HCT116 (cell line): ENCODE results near the gene DDX23. TPM values are rescaled to one million over a fixed set of nuclear protein-coding genes. Genes with fewer than 3 reads are reported as not detected.

Experiments
- ATAC-seq: fragments of 200-7000 bp; cut with Tn5 transposase; 2 replicates; pipeline ENCODE4 v1.9.1; 2020; ENCODE audit warnings: mild to moderate bottlenecking, moderate library complexity
- BruUV-seq: library from RNA; stranded (reverse); fragments of 400-500 nt; replicated peaks from 2 replicates; lab custom pipeline; 2021; lab: Mats Ljungman, UMichigan
- CTCF ChIA-PET: fragments of 300-600 bp; sonication (Branson Sonifier 250); formaldehyde crosslinking; loops from one replicate; lab custom pipeline; 2021; ENCODE audit warnings: antibody characterized with exemption; lab: Charles Lee
- POLR2A ChIA-PET: fragments of 300-600, 350-600 bp; sonication (Branson Sonifier 250); formaldehyde crosslinking; loops from one replicate; lab custom pipeline; 2021; ENCODE audit warnings: antibody characterized with exemption; lab: Charles Lee
- RAD21 ChIA-PET, 2 experiments: fragments of 300-600 bp; sonication (Branson Sonifier 250); formaldehyde crosslinking; loops; one replicate each; lab custom pipeline; 2023; ENCODE audit warnings: low total read pairs in 2 of 2; ENCODE audit not compliant: uncharacterized antibody in 2 of 2, unreplicated experiment in 2 of 2, low non-redundant PET in 1 of 2; lab: Charles Lee
- DNase-seq: peaks from one replicate; pipeline ENCODE4 v3.0.0-alpha.2; 2010; ENCODE audit warnings: low read depth, low spot score
- H2AFZ ChIP-seq: fragments of 200-600 bp; shearing (Covaris generic), sonication (generic); 2 replicates; pipeline ENCODE4 v1.6.1; 2017; ENCODE audit warnings: low read depth, mixed run types, mixed read lengths, antibody characterized with exemption, low read length; ENCODE audit not compliant: poor library complexity, severe bottlenecking
- H3K27ac ChIP-seq: 2 replicates; pipeline ENCODE4 v1.5.1; 2012; ENCODE audit warnings: low read depth, low read length
- H3K27me3 ChIP-seq: fragments of 200-600 bp; sonication (generic); 2 replicates; pipeline ENCODE4 v1.6.1; 2016; ENCODE audit warnings: mixed run types, low read length, mixed read lengths; ENCODE audit not compliant: insufficient read depth
- H3K36me3 ChIP-seq, 2 experiments: fragments of 200-500 bp in 1 of 2; fragments of 200-600 bp in 1 of 2; sonication (Bioruptor generic) in 1 of 2; sonication (generic) in 1 of 2; 2 replicates each; pipeline versions ENCODE4 v1.5.1 to v1.6.1; 2014 to 2016; ENCODE audit warnings: low read length in 2 of 2, inconsistent platforms in 1 of 2, mixed read lengths in 1 of 2, mixed run types in 1 of 2; ENCODE audit not compliant: insufficient read depth in 2 of 2, control insufficient read depth in 1 of 2
- H3K4me1 ChIP-seq, 2 experiments: fragments of 200-600 bp in 1 of 2; sonication (generic) in 1 of 2; 2 replicates each; pipeline versions ENCODE4 v1.5.1 to v1.6.1; 2012 to 2017; ENCODE audit warnings: low read length in 2 of 2, inconsistent platforms in 1 of 2, mild to moderate bottlenecking in 1 of 2, mixed read lengths in 1 of 2, mixed run types in 1 of 2, moderate library complexity in 1 of 2; ENCODE audit not compliant: insufficient read depth in 2 of 2, control insufficient read depth in 1 of 2
- H3K4me2 ChIP-seq: fragments of 200-600 bp; sonication (generic); 2 replicates; pipeline ENCODE4 v1.6.1; 2017; ENCODE audit warnings: mixed run types, low read length, mixed read lengths
- H3K4me3 ChIP-seq, 2 experiments: fragments of 200-600 bp in 1 of 2; sonication (generic) in 1 of 2; replicated peaks in 1 of 2; 2 replicates each; pipeline ENCODE4 v1.5.1; 2011 to 2016; ENCODE audit warnings: low read length in 2 of 2, control low read depth in 1 of 2, low read depth in 1 of 2, mild to moderate bottlenecking in 1 of 2, mixed read lengths in 1 of 2, mixed run types in 1 of 2
- H3K79me2 ChIP-seq: fragments of 200-600 bp; sonication (generic); 2 replicates; pipeline ENCODE4 v1.6.1; 2017; ENCODE audit warnings: mild to moderate bottlenecking, mixed run types, low read length, moderate library complexity, mixed read lengths; ENCODE audit not compliant: insufficient read depth
- H3K9ac ChIP-seq: fragments of 200-600 bp; sonication (generic); 2 replicates; pipeline ENCODE4 v1.6.1; 2016; ENCODE audit warnings: low read length, mixed read lengths
- H3K9me2 ChIP-seq: fragments of 200-600 bp; sonication (generic), shearing (Covaris generic); 2 replicates; pipeline ENCODE4 v1.6.1; 2017; ENCODE audit warnings: mixed run types, mild to moderate bottlenecking, moderate library complexity; ENCODE audit not compliant: insufficient read depth
- H3K9me3 ChIP-seq, 2 experiments: fragments of 200-500 bp in 1 of 2; fragments of 200-600 bp in 1 of 2; sonication (Bioruptor generic) in 1 of 2; sonication (generic) in 1 of 2; 2 replicates each; pipeline ENCODE4 v1.6.1; 2014 to 2017; ENCODE audit warnings: low read length in 2 of 2, mixed read lengths in 2 of 2, inconsistent platforms in 1 of 2, low read depth in 1 of 2, mild to moderate bottlenecking in 1 of 2, mixed run types in 1 of 2, moderate library complexity in 1 of 2; ENCODE audit not compliant: control insufficient read depth in 1 of 2, insufficient read depth in 1 of 2
- H4K20me1 ChIP-seq: fragments of 200-600 bp; sonication (generic), shearing (Covaris generic); 2 replicates; pipeline ENCODE4 v1.6.1; 2017; ENCODE audit warnings: mixed run types, mild to moderate bottlenecking, moderate library complexity; ENCODE audit not compliant: insufficient read depth
- ATF3 ChIP-seq: IDR thresholded peaks from 2 replicates; pipeline ENCODE4 v1.6.1; 2012
- CBX3 ChIP-seq: IDR thresholded peaks from 2 replicates; pipeline ENCODE4 v1.6.1; 2012; ENCODE audit warnings: low read depth
- CEBPB ChIP-seq: IDR thresholded peaks from 2 replicates; pipeline ENCODE4 v1.6.1; 2012; ENCODE audit warnings: low read depth
- CTCF ChIP-seq, 3 experiments: fragments of 200-600 bp in 1 of 3; sonication (generic) in 1 of 3; IDR thresholded peaks in 2 of 3; conservative IDR thresholded peaks in 1 of 3; 2 replicates each; pipeline ENCODE4 v1.5.1; 2012 to 2017; ENCODE audit warnings: low read depth in 2 of 3, low read length in 2 of 3, antibody characterized with exemption in 1 of 3, borderline replicate concordance in 1 of 3, control low read depth in 1 of 3, mild to moderate bottlenecking in 1 of 3, mixed read lengths in 1 of 3, mixed run types in 1 of 3, moderate library complexity in 1 of 3; ENCODE audit not compliant: insufficient read depth in 1 of 3
- EGR1 ChIP-seq: IDR thresholded peaks from 2 replicates; pipeline ENCODE4 v1.6.1; 2012; ENCODE audit warnings: low read depth
- ELF1 ChIP-seq: IDR thresholded peaks from 2 replicates; pipeline ENCODE4 v1.6.1; 2012; ENCODE audit warnings: low read depth, borderline replicate concordance
- EZH2 ChIP-seq: fragments of 200-600 bp; sonication (generic); IDR thresholded peaks from 2 replicates; pipeline ENCODE4 v1.6.1; 2017; ENCODE audit warnings: antibody characterized with exemption, mixed run types
- JUND ChIP-seq: IDR thresholded peaks from 2 replicates; pipeline ENCODE4 v1.6.1; 2012
- MAX ChIP-seq: IDR thresholded peaks from 2 replicates; pipeline ENCODE4 v1.6.1; 2012
- POLR2AphosphoS5 ChIP-seq: IDR thresholded peaks from 2 replicates; pipeline ENCODE4 v1.6.1; 2011; ENCODE audit warnings: mild to moderate bottlenecking, low read depth, low read length, moderate library complexity
- RAD21 ChIP-seq: IDR thresholded peaks from 2 replicates; pipeline ENCODE4 v1.6.1; 2012; ENCODE audit warnings: low read depth, mild to moderate bottlenecking
- REST ChIP-seq: IDR thresholded peaks from 2 replicates; pipeline ENCODE4 v1.6.1; 2012; ENCODE audit warnings: low read depth
- SIN3A ChIP-seq: IDR thresholded peaks from 2 replicates; pipeline ENCODE4 v1.6.1; 2012; ENCODE audit warnings: low read depth
- SP1 ChIP-seq: IDR thresholded peaks from 2 replicates; pipeline ENCODE4 v1.6.1; 2012; ENCODE audit warnings: low read depth
- SRF ChIP-seq: IDR thresholded peaks from 2 replicates; pipeline ENCODE4 v1.6.1; 2012; ENCODE audit warnings: low read depth
- TCF7L2 ChIP-seq: IDR thresholded peaks from 2 replicates; pipeline ENCODE4 v1.7.0; 2011; ENCODE audit warnings: borderline replicate concordance, inconsistent platforms; ENCODE audit not compliant: insufficient read depth, insufficient read length; ENCODE audit errors: extremely low read depth
- YY1 ChIP-seq: IDR thresholded peaks from 2 replicates; pipeline ENCODE4 v1.6.1; 2011; ENCODE audit warnings: low read length, low read depth, moderate library complexity, mild to moderate bottlenecking; ENCODE audit not compliant: insufficient replicate concordance; ENCODE audit errors: extremely low read depth
- ZFX ChIP-seq: fragments of 450-650 bp; IDR thresholded peaks from 2 replicates; pipeline ENCODE4 v1.6.1; 2017
- ZNF274 ChIP-seq: fragments of 200-500 bp; sonication (Bioruptor generic); IDR thresholded peaks from 2 replicates; pipeline ENCODE4 v1.6.1; 2014; ENCODE audit warnings: mild to moderate bottlenecking, low read depth, low read length, inconsistent platforms
- intact Hi-C: fragments of 100-400 bp; cut with micrococcal nuclease; formaldehyde crosslinking; loops from 2 replicates; pipeline ENCODE4 v1.10.0; 2022
- total RNA-seq: library from RNA; stranded (reverse); gene quantifications from one replicate; pipeline ENCODE4 v1.2.1, GENCODE V29; 2021; ENCODE audit not compliant: unreplicated experiment

The DDX23 gene
- total RNA-seq, 1 experiment from 2014 or later, result 75.0 TPM

- CTCF ChIA-PET, result interaction anchor here (0.6 to 5.5 kb wide), 31 partner anchors 8 to 382 kb away, joined by 3 to 80 read pairs (median 4); partner anchors contain the start of genes ARF3, PRKAG1, RND1 and WNT1
- Histone ChIP-seq H3K27me3 (no peaks in the 10 kb centered on the region), H3K9ac (peak overlapping the region; percentile 95), H3K4me2 (peak overlapping the region; percentile 95), H3K79me2 (peaks cover 39% of the 10 kb centered on the region), H3K9me3 (no peaks in the 10 kb centered on the region), H3K36me3 (peaks cover 4 to 5% of the 10 kb centered on the region in 2 experiments; a peak in 2 of 4 replicates), H3K9me2 (no peaks in the 10 kb centered on the region), H3K4me1 (peaks cover 10 to 15% of the 10 kb centered on the region in 2 experiments; a peak in 3 of 4 replicates), H2AFZ (peak overlapping the region; percentile 87), H3K4me3 (peak overlapping the region; percentile 96 to 99), H3K27ac (peak overlapping the region; percentile 37), H4K20me1 (no peaks in the 10 kb centered on the region)
- peak; percentile 83 for DNase-seq
- intact Hi-C loops, result loop anchor here (1.0 kb wide), 4 partner anchors 37 to 142 kb away; no protein-coding TSS in a partner anchor
- TF ChIP-seq REST, result no peak
- no peak for TF ChIP-seq ZFX
- no peak for TF ChIP-seq ELF1
- TF ChIP-seq CTCF (IDR thresholded peaks at IDR 0.05 in 2 of 3, conservative IDR thresholded peaks at IDR 0.05 in 1 of 3; ENCODE audit: borderline replicate concordance in 1 of 3, insufficient read depth in 1 of 3, low read depth in 2 of 3, low read length in 2 of 3), result peak; percentile 75 to 95 (median 87)
- TF ChIP-seq ZNF274, result no peak
- no peak for TF ChIP-seq CEBPB
- TF ChIP-seq RAD21, result peak; percentile 95
- TF ChIP-seq POLR2AphosphoS5, result no peak
- TF ChIP-seq SIN3A, result no peak
- TF ChIP-seq EGR1, result no peak
- no peak for TF ChIP-seq JUND
- TF ChIP-seq EZH2, result no peak
- no peak for TF ChIP-seq ATF3
- peak; percentile 40; the same call in 1 of the 2 replicates for TF ChIP-seq MAX
- no peak for TF ChIP-seq TCF7L2
- TF ChIP-seq SRF, result no peak
- TF ChIP-seq CBX3, result no peak
- TF ChIP-seq YY1, result peak; percentile 56
- no peak for TF ChIP-seq SP1
- POLR2A ChIA-PET, result interaction anchor here (0.9 to 4.2 kb wide), 6 partner anchors 13 to 278 kb away, joined by 3 to 28 read pairs (median 6); partner anchors contain the start of genes RND1 and TUBA1B
- RAD21 ChIA-PET, result interaction anchor here (0.6 to 2.5 kb wide), 9 partner anchors 13 to 143 kb away, joined by 3 to 24 read pairs (median 4); partner anchors contain the start of genes RND1 (in 1 of the 2) and WNT1 (in 1 of the 2)
- ATAC-seq, result peak; percentile 45
- TSS peak; percentile 97 for BruUV-seq
Measured at GRCh38 chr12:48852734-48853688, 1.0 kb upstream of the DDX23 start.
